NCI-H1105 treated with DMSO at 0.1 percent for 48 hours (cell line): Measurements from ENCODE around the gene MRPS7.

Experiments used
- DNase-seq: peaks from one replicate; lab custom pipeline; 2025; lab: John Stamatoyannopoulos, UW

MRPS7 gene

GRCh38 chr17:75313941-75314551, 52.4 kb downstream of the MRPS7 start:
- DNase-seq, result no peak

GRCh38 chr17:75315541-75316243, 54.0 kb downstream of the MRPS7 start:
- DNase-seq, result no peak
